Measurements from ENCODE around the gene ELAPOR1. TPM values are rescaled to one million over a fixed set of nuclear protein-coding genes. Genes with fewer than 3 reads are reported as not detected.

Gene ELAPOR1
- total and polyA plus RNA-seq, 4 donors, result 0.15 to 6.0 (median 1.0) TPM

DNA sequence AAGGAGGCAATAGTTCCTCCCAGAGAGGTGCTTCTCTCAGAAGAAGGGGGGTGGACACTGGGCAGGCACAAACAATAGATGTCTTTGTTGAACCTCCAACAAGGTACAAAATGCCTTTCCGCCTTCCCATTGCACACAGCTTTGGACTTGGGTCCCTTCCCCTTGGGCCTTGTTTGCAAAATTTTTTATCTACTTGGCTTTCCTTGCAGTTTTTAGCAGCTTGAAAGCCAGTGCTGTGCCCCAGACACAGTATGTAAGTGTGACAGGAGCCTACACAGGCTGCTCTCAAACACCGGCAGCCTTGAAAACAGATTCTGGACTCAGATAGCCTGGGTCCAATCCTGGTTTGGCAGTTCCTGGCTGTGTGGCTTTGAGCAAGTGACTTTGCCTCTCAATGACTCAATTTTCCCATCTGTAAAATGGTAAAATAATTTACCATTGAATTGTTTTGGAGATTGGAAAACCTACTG is 43.0 kb downstream of the ELAPOR1 start:
- H3K4me3 ChIP-seq (ENCODE audit: low read length in 2 of 2), result no peak overlapping the region
- H3K27ac ChIP-seq (ENCODE audit: low read depth in 1 of 2, low read length in 2 of 2), result no peak overlapping the region
- no peaks in the 10 kb centered on the region for H3K4me1 ChIP-seq (ENCODE audit: control insufficient read depth in 1 of 2, insufficient read depth in 2 of 2, low read length in 2 of 2)
- 91% methylated on average over 2 of the region's 2 CpGs for WGBS, 2 donors
- no peak for ATAC-seq (ENCODE audit: low FRiP score)
- no peak for DNase-seq
- no peaks in the 10 kb centered on the region for H3K27me3 ChIP-seq (ENCODE audit: control insufficient read depth in 1 of 2, insufficient read depth in 2 of 2, low read length in 1 of 2)
- no peaks in the 10 kb centered on the region for H3K9me3 ChIP-seq (ENCODE audit: control insufficient read depth, low read length)
- H3K36me3 ChIP-seq (ENCODE audit: control insufficient read depth in 1 of 2, insufficient read depth in 2 of 2, low read length in 1 of 2), result no peaks in the 10 kb centered on the region
- intact Hi-C loops (cut with DNase I), result no loop called here

- Histone ChIP-seq H3K27ac (ENCODE audit: low read depth in 1 of 2, low read length in 2 of 2) (no peak overlapping the region), H3K4me1 (ENCODE audit: control insufficient read depth in 1 of 2, insufficient read depth in 2 of 2, low read length in 2 of 2) (no peaks in the 10 kb centered on the region), H3K36me3 (ENCODE audit: control insufficient read depth in 1 of 2, insufficient read depth in 2 of 2, low read length in 1 of 2) (no peaks in the 10 kb centered on the region), H3K4me3 (ENCODE audit: low read length in 2 of 2) (no peak overlapping the region), H3K27me3 (ENCODE audit: control insufficient read depth in 1 of 2, insufficient read depth in 2 of 2, low read length in 1 of 2) (no peaks in the 10 kb centered on the region), H3K9me3 (ENCODE audit: control insufficient read depth, low read length) (no peaks in the 10 kb centered on the region)
- no peak for DNase-seq
- no peak for ATAC-seq (ENCODE audit: low FRiP score)
- WGBS, 2 donors, result 91 to 93% methylated on average over 7 of the region's 7 CpGs
- intact Hi-C loops (cut with DNase I), result no loop called here
These were observed 44.5 kb downstream of the ELAPOR1 start for GRCh38 chr1:109158433-109158832.

DNA sequence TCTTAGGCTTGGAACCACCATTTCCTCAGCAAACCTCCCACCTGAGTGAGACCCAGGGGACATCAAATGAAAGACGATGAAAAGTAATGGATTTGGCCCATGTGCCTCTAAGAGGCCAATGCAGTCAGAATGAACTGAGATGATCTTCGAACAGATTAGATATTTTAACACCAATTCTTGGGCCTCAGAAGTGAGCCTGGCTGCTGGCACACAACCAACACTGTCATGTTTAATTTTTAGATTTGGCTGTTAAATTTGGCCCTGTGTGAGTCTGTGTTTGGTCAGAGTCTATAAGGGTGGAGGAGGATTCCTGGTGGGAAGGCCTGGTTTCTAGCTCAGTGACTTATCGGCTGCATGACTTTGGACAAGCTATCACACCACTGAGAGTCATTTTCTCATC is 45.4 kb downstream of the ELAPOR1 start:
- intact Hi-C loops (cut with DNase I), result no loop called here
- Histone ChIP-seq H3K9me3 (ENCODE audit: control insufficient read depth, low read length) (no peaks in the 10 kb centered on the region), H3K4me1 (ENCODE audit: control insufficient read depth in 1 of 2, insufficient read depth in 2 of 2, low read length in 2 of 2) (no peaks in the 10 kb centered on the region), H3K4me3 (ENCODE audit: low read length in 2 of 2) (no peak overlapping the region), H3K36me3 (ENCODE audit: control insufficient read depth in 1 of 2, insufficient read depth in 2 of 2, low read length in 1 of 2) (no peaks in the 10 kb centered on the region), H3K27ac (ENCODE audit: low read depth in 1 of 2, low read length in 2 of 2) (no peak overlapping the region), H3K27me3 (ENCODE audit: control insufficient read depth in 1 of 2, insufficient read depth in 2 of 2, low read length in 1 of 2) (no peaks in the 10 kb centered on the region)
- no peak for DNase-seq
- 70 to 78% methylated on average over 3 of the region's 3 CpGs for WGBS, 2 donors
- ATAC-seq (ENCODE audit: low FRiP score), result no peak

- no peaks in the 10 kb centered on the region for H3K9me3 ChIP-seq (ENCODE audit: control insufficient read depth, low read length)
- H3K4me1 ChIP-seq (ENCODE audit: control insufficient read depth in 1 of 2, insufficient read depth in 2 of 2, low read length in 2 of 2), result no peaks in the 10 kb centered on the region
- WGBS, 2 donors, result 94 to 98% methylated on average over 7 of the region's 7 CpGs
- H3K27ac ChIP-seq (ENCODE audit: low read depth in 1 of 2, low read length in 2 of 2), result no peak overlapping the region
- DNase-seq, result no peak
- intact Hi-C loops (cut with DNase I), result no loop called here
- ATAC-seq (ENCODE audit: low FRiP score), result no peak
- H3K36me3 ChIP-seq (ENCODE audit: control insufficient read depth in 1 of 2, insufficient read depth in 2 of 2, low read length in 1 of 2), result no peaks in the 10 kb centered on the region
- no peaks in the 10 kb centered on the region for H3K27me3 ChIP-seq (ENCODE audit: control insufficient read depth in 1 of 2, insufficient read depth in 2 of 2, low read length in 1 of 2)
- no peak overlapping the region for H3K4me3 ChIP-seq (ENCODE audit: low read length in 2 of 2)
These were observed 46.3 kb downstream of the ELAPOR1 start for GRCh38 chr1:109160071-109160840.

DNA sequence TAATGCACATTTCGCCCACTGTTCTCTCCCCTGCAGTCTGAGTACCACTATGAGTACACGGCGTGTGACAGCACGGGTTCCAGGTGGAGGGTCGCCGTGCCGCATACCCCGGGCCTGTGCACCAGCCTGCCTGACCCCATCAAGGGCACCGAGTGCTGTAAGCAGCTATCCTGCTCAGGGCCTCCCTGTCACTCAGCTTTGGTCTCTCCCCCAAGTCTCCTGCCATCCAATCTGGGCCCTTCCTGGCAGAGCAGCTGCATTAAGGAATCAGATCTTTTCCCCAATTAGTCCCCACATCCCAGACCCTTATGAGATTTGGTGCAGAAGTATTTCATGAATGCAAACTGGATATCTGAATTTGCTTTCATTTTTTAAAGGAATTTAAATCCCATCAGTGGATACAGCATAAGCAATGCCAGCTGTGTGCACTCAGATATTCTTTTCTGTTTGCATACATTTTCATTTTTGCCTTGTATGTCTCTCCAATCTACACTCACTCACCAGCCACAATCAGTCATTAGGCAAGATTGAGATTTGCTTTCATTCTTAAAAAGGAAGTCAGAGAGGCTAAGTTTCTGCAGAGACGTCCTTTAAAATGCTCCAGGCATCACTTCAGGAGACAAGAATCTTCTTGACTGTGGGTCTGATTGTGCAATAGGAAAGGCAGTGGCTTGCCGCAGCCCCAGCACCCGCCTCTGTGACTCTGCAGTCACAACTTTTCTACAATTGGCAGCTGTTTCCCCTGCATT is 48.1 kb downstream of the ELAPOR1 start:
- 50 to 52% methylated on average over 12 of the region's 12 CpGs for WGBS, 2 donors
- H3K9me3 ChIP-seq (ENCODE audit: control insufficient read depth, low read length), result no peaks in the 10 kb centered on the region
- peak; percentile 84 for ATAC-seq (ENCODE audit: low FRiP score)
- H3K27ac ChIP-seq (ENCODE audit: low read depth in 1 of 2, low read length in 2 of 2), result no peak overlapping the region
- no peaks in the 10 kb centered on the region for H3K27me3 ChIP-seq (ENCODE audit: control insufficient read depth in 1 of 2, insufficient read depth in 2 of 2, low read length in 1 of 2)
- no peak overlapping the region for H3K4me3 ChIP-seq (ENCODE audit: low read length in 2 of 2)
- peak in 1 of 2 donors; percentile 75 for DNase-seq
- H3K4me1 ChIP-seq (ENCODE audit: control insufficient read depth in 1 of 2, insufficient read depth in 2 of 2, low read length in 2 of 2), result no peaks in the 10 kb centered on the region
- no peaks in the 10 kb centered on the region for H3K36me3 ChIP-seq (ENCODE audit: control insufficient read depth in 1 of 2, insufficient read depth in 2 of 2, low read length in 1 of 2)
- intact Hi-C loops (cut with DNase I), result no loop called here

DNA sequence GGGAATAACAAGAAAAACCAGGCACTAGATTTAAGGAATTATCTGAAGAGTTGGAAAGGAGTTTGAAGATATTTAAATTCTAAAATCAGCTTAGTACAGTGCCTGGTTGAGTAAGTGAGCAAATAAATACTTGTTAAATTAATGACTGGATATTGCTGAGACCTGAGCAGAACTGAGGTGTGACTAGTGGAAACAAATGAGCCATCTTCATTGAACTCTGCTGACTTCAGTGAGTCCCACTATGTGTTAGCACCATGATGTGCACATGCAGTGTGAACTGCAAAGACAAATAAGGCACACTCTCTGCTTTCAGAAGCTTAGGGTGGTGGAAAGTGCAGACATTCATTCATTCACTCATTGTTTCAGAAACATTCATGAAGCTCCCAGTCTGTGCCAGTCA is 48.7 kb downstream of the ELAPOR1 start:
- Histone ChIP-seq H3K36me3 (ENCODE audit: control insufficient read depth in 1 of 2, insufficient read depth in 2 of 2, low read length in 1 of 2) (no peaks in the 10 kb centered on the region), H3K27ac (ENCODE audit: low read depth in 1 of 2, low read length in 2 of 2) (no peak overlapping the region), H3K4me3 (ENCODE audit: low read length in 2 of 2) (no peak overlapping the region), H3K4me1 (ENCODE audit: control insufficient read depth in 1 of 2, insufficient read depth in 2 of 2, low read length in 2 of 2) (no peaks in the 10 kb centered on the region), H3K27me3 (ENCODE audit: control insufficient read depth in 1 of 2, insufficient read depth in 2 of 2, low read length in 1 of 2) (no peaks in the 10 kb centered on the region), H3K9me3 (ENCODE audit: control insufficient read depth, low read length) (no peaks in the 10 kb centered on the region)
- intact Hi-C loops (cut with DNase I), result no loop called here
- DNase-seq, result no peak
- peak; percentile 34 for ATAC-seq (ENCODE audit: low FRiP score)

DNA sequence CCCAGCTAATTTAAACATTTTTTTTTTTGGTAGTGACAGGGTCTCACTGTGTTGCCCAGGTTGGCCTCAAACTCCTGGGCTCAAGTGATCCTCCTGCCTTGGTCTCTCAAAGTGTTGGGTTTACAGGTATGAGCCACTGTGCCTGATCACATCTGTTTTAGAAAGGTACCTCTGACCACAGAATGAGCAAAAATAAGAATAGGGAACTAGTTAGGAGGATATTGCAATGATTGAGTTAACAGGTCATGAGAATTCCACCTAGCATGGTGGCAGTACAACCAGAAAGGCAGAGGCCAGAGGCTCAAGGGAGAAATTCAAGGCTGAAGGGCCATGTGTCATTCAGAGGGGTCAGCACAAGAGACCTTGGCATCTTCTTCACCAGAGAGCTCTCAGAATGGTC is 49.6 kb downstream of the ELAPOR1 start:
- Histone ChIP-seq H3K36me3 (ENCODE audit: control insufficient read depth in 1 of 2, insufficient read depth in 2 of 2, low read length in 1 of 2) (no peaks in the 10 kb centered on the region), H3K4me3 (ENCODE audit: low read length in 2 of 2) (no peak overlapping the region), H3K4me1 (ENCODE audit: control insufficient read depth in 1 of 2, insufficient read depth in 2 of 2, low read length in 2 of 2) (no peaks in the 10 kb centered on the region), H3K27me3 (ENCODE audit: control insufficient read depth in 1 of 2, insufficient read depth in 2 of 2, low read length in 1 of 2) (no peaks in the 10 kb centered on the region), H3K27ac (ENCODE audit: low read depth in 1 of 2, low read length in 2 of 2) (no peak overlapping the region), H3K9me3 (ENCODE audit: control insufficient read depth, low read length) (no peaks in the 10 kb centered on the region)
- intact Hi-C loops (cut with DNase I), result no loop called here
- no peak for DNase-seq
- no peak for ATAC-seq (ENCODE audit: low FRiP score)
